ENCODE results near the gene PLD2.

The PLD2 gene

DNA sequence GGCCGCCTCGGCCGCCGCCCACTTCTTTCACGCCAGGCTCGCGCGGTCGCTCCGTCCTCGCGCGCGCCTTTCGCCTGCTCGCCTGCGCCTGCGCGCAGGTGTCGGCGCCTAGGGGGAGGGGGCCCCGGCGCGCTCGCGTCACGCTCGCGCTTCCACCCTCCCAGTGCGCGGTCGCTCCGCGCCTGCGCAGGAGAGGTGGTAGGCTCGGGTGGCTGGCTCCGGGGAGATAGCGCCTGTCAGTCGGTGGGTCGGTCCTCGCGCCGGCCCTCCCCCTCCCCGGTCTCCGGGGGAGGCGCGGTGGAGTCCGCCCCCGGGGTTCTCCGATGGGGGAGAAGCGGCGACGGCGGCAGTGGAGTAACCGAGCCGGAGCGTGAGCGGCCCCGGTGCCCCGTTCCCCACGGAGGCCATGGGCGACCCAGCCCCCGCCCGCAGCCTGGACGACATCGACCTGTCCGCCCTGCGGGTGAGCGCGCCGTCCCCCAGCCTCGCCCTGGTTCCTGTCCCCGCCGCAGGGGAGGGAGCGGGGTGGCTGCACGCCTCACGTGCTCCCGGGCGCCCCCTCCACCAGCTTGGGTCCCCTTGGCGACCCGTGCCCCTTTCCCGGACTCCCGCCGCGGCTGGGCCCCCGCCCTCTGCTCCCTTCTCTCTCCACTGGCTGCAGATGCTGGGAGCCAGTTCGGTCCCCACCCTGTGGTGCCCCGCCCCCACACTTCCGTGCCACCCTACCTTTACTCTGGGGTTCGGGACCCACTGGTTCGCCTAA lies 26.4 kb downstream of the PLD2 start, which contains the start of gene MINK1 (continued):
- TF ChIP-seq ZNF426 (tag by site-specific recombination; IDR thresholded peaks at IDR 0.05) (no peak), ZNF24 (tag by site-specific recombination; IDR thresholded peaks at IDR 0.05) (0 out of 2 replicates have a peak, but pooled peaks have one; percentile 37), ZNF624 (tag by site-specific recombination; IDR thresholded peaks at IDR 0.05) (no peak), ZNF610 (tag by site-specific recombination; IDR thresholded peaks at IDR 0.05; ENCODE audit: borderline replicate concordance) (no peak), ZNF324 (tag by site-specific recombination; IDR thresholded peaks at IDR 0.05) (peak; percentile 46; the same call in 1 of the 2 replicates), ZNF169 (tag by site-specific recombination; IDR thresholded peaks at IDR 0.05) (peak; percentile 11; the same call in 1 of the 2 replicates), ZEB2 (tag by site-specific recombination; IDR thresholded peaks at IDR 0.05) (peak; percentile 72), ZNF341 (tag by site-specific recombination; IDR thresholded peaks at IDR 0.05; ENCODE audit: low read depth) (no peak), ZNF138 (tag by site-specific recombination; IDR thresholded peaks at IDR 0.05; ENCODE audit: borderline replicate concordance) (no peak), ZNF596 (tag by site-specific recombination; IDR thresholded peaks at IDR 0.05) (no peak), ZSCAN16 (tag by site-specific recombination; IDR thresholded peaks at IDR 0.05) (no peak), ZNF701 (tag by site-specific recombination; IDR thresholded peaks at IDR 0.05) (no peak), ZNF843 (tag by site-specific recombination; IDR thresholded peaks at IDR 0.05) (no peak; the same call in 1 of the 2 replicates), SP3 (tag by site-specific recombination; IDR thresholded peaks at IDR 0.05) (peak; percentile 60; the same call in 1 of the 2 replicates), MEIS1 (CRISPR knock-in tag; IDR thresholded peaks at IDR 0.05; ENCODE audit: borderline replicate concordance) (no peak), ZNF37A (tag by site-specific recombination; IDR thresholded peaks at IDR 0.05) (no peak), ZNF670 (tag by site-specific recombination; IDR thresholded peaks at IDR 0.05; ENCODE audit: low read depth) (no peak), ZNF623 (tag by site-specific recombination; IDR thresholded peaks at IDR 0.05) (peak; percentile 16; the same call in 1 of the 2 replicates), ZNF354C (tag by site-specific recombination; IDR thresholded peaks at IDR 0.05; ENCODE audit: borderline replicate concordance, low read depth) (no peak), ZNF785 (tag by site-specific recombination; IDR thresholded peaks at IDR 0.05) (no peak), ZNF792 (tag by site-specific recombination; IDR thresholded peaks at IDR 0.05) (no peak), ZFP3 (tag by site-specific recombination; IDR thresholded peaks at IDR 0.05; ENCODE audit: low read depth) (no peak), BCL11B (tag by site-specific recombination; IDR thresholded peaks at IDR 0.05; ENCODE audit: low read depth) (no peak), ZNF292 (tag by site-specific recombination; IDR thresholded peaks at IDR 0.05; ENCODE audit: borderline replicate concordance, low read depth) (no peak)
- TF ChIP-seq, protein P1, sequence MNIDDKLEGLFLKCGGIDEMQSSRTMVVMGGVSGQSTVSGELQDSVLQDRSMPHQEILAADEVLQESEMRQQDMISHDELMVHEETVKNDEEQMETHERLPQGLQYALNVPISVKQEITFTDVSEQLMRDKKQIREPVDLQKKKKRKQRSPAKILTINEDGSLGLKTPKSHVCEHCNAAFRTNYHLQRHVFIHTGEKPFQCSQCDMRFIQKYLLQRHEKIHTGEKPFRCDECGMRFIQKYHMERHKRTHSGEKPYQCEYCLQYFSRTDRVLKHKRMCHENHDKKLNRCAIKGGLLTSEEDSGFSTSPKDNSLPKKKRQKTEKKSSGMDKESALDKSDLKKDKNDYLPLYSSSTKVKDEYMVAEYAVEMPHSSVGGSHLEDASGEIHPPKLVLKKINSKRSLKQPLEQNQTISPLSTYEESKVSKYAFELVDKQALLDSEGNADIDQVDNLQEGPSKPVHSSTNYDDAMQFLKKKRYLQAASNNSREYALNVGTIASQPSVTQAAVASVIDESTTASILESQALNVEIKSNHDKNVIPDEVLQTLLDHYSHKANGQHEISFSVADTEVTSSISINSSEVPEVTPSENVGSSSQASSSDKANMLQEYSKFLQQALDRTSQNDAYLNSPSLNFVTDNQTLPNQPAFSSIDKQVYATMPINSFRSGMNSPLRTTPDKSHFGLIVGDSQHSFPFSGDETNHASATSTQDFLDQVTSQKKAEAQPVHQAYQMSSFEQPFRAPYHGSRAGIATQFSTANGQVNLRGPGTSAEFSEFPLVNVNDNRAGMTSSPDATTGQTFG (tag by site-specific recombination; IDR thresholded peaks at IDR 0.05; ENCODE audit: borderline replicate concordance): no peak
- TF ChIP-seq, protein P2, sequence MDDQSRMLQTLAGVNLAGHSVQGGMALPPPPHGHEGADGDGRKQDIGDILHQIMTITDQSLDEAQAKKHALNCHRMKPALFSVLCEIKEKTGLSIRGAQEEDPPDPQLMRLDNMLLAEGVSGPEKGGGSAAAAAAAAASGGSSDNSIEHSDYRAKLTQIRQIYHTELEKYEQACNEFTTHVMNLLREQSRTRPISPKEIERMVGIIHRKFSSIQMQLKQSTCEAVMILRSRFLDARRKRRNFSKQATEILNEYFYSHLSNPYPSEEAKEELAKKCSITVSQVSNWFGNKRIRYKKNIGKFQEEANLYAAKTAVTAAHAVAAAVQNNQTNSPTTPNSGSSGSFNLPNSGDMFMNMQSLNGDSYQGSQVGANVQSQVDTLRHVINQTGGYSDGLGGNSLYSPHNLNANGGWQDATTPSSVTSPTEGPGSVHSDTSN (CRISPR knock-in tag; IDR thresholded peaks at IDR 0.05): no peak
- TF ChIP-seq, protein P3, sequence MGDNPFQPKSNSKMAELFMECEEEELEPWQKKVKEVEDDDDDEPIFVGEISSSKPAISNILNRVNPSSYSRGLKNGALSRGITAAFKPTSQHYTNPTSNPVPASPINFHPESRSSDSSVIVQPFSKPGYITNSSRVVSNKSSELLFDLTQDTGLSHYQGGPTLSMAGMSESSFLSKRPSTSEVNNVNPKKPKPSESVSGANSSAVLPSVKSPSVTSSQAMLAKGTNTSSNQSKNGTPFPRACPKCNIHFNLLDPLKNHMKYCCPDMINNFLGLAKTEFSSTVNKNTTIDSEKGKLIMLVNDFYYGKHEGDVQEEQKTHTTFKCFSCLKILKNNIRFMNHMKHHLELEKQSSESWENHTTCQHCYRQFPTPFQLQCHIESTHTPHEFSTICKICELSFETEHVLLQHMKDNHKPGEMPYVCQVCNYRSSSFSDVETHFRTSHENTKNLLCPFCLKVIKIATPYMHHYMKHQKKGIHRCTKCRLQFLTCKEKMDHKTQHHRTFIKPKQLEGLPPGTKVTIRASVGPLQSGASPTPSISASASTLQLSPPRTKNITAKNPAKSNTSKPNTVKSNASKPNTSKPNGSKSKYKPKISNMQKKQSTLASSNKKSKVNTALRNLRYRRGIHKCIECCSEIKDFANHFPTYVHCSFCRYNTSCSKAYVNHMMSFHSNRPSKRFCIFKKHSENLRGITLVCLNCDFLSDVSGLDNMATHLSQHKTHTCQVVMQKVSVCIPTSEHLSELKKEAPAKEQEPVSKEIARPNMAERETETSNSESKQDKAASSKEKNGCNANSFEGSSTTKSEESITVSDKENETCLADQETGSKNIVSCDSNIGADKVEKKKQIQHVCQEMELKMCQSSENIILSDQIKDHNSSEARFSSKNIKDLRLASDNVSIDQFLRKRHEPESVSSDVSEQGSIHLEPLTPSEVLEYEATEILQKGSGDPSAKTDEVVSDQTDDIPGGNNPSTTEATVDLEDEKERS (tag by site-specific recombination; IDR thresholded peaks at IDR 0.05): no peak
- TF ChIP-seq, protein P4, sequence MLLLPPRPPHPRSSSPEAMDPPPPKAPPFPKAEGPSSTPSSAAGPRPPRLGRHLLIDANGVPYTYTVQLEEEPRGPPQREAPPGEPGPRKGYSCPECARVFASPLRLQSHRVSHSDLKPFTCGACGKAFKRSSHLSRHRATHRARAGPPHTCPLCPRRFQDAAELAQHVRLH (tag by site-specific recombination; IDR thresholded peaks at IDR 0.05): no peak
- TF ChIP-seq, protein P5, sequence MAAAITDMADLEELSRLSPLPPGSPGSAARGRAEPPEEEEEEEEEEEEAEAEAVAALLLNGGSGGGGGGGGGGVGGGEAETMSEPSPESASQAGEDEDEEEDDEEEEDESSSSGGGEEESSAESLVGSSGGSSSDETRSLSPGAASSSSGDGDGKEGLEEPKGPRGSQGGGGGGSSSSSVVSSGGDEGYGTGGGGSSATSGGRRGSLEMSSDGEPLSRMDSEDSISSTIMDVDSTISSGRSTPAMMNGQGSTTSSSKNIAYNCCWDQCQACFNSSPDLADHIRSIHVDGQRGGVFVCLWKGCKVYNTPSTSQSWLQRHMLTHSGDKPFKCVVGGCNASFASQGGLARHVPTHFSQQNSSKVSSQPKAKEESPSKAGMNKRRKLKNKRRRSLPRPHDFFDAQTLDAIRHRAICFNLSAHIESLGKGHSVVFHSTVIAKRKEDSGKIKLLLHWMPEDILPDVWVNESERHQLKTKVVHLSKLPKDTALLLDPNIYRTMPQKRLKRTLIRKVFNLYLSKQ (tag by site-specific recombination; IDR thresholded peaks at IDR 0.05; ENCODE audit: borderline replicate concordance): no peak
- TF ChIP-seq, protein P6, sequence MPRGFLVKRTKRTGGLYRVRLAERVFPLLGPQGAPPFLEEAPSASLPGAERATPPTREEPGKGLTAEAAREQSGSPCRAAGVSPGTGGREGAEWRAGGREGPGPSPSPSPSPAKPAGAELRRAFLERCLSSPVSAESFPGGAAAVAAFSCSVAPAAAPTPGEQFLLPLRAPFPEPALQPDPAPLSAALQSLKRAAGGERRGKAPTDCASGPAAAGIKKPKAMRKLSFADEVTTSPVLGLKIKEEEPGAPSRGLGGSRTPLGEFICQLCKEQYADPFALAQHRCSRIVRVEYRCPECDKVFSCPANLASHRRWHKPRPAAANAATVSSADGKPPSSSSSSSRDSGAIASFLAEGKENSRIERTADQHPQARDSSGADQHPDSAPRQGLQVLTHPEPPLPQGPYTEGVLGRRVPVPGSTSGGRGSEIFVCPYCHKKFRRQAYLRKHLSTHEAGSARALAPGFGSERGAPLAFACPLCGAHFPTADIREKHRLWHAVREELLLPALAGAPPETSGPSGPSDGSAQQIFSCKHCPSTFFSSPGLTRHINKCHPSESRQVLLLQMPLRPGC (tag by site-specific recombination; IDR thresholded peaks at IDR 0.05): peak; percentile 18; the same call in 1 of the 2 replicates

All from HEK293 (cell line).